Testis (tissue), 3 donors: Measurements from ENCODE around the gene EEIG1. TPM values are rescaled to one million over a fixed set of nuclear protein-coding genes. Genes with fewer than 3 reads are reported as not detected.
A peak's percentile ranks its signal among the peaks of the same experiment; 100 is the strongest.

Experiments used
- DNase-seq: peaks from one replicate; pipeline ENCODE4 v3.0.0-alpha.2; 2019
- H3K27ac ChIP-seq, 2 donors: fragments of 200-600 bp; sonication (generic); one replicate each; pipeline ENCODE4 v1.5.1; 2019
- H3K27me3 ChIP-seq: fragments of 200-600 bp; sonication (generic); one replicate; pipeline ENCODE4 v1.5.1; 2019
- H3K36me3 ChIP-seq: fragments of 200-600 bp; sonication (generic); one replicate; pipeline ENCODE4 v1.5.1; 2017; ENCODE audit warnings: low read depth; ENCODE audit errors: missing control alignments
- H3K4me1 ChIP-seq: fragments of 200-600 bp; sonication (generic); one replicate; pipeline ENCODE4 v1.5.1; 2019
- H3K4me3 ChIP-seq, 2 donors: fragments of 200-600 bp; sonication (generic); one replicate each; pipeline ENCODE4 v1.5.1; 2017 to 2019
- H3K9me3 ChIP-seq: fragments of 200-600 bp; sonication (generic); one replicate; pipeline ENCODE4 v1.5.1; 2017
- CTCF ChIP-seq, 3 experiments: fragments of 450-650 bp in 2 of 3; fragments of 200-600 bp in 1 of 3; sonication (generic) in 1 of 3; IDR thresholded peaks; one replicate each; pipeline ENCODE4 v1.5.1; 2016 to 2019; ENCODE audit warnings: antibody characterized with exemption in 3 of 3, mild to moderate bottlenecking in 2 of 3, moderate library complexity in 1 of 3
- POLR2A ChIP-seq: fragments of 450-650 bp; IDR thresholded peaks from one replicate; pipeline ENCODE4 v1.6.1; 2017; ENCODE audit warnings: antibody characterized with exemption, mild to moderate bottlenecking, moderate library complexity
- WGBS, 2 donors: methylation state at CpG; one replicate each; pipeline ENCODE4 v1.1.5; 2018; 5-methylcytosine and 5-hydroxymethylcytosine counted together
- intact Hi-C: fragments of 100-400 bp; cut with DNase I; formaldehyde crosslinking; loops from one replicate; pipeline ENCODE4 v1.15.1; 2023; ENCODE audit warnings: low total_unique reads
- polyA plus RNA-seq: library from polyadenylated mRNA; stranded (reverse); fragments of 350-450 nt; fragmentation: Illumina TruSeq; extraction: RNeasy Lipid Tissue Mini Kit (QIAGEN cat#74804); gene quantifications from one replicate; pipeline ENCODE4 v1.2.3, GENCODE V29; 2014; ENCODE audit warnings: low read depth, low replicate concordance; ENCODE audit not compliant: insufficient read depth
- total RNA-seq, 2 donors: library from RNA; depleted of rRNA; stranded (reverse); fragments of >200 nt; gene quantifications; one replicate each; pipeline ENCODE4 v1.2.3, GENCODE V29; 2016

EEIG1 gene
- total and polyA plus RNA-seq, 3 donors from 2014 or later: 75.7 to 129 (median 119) TPM

DNA sequence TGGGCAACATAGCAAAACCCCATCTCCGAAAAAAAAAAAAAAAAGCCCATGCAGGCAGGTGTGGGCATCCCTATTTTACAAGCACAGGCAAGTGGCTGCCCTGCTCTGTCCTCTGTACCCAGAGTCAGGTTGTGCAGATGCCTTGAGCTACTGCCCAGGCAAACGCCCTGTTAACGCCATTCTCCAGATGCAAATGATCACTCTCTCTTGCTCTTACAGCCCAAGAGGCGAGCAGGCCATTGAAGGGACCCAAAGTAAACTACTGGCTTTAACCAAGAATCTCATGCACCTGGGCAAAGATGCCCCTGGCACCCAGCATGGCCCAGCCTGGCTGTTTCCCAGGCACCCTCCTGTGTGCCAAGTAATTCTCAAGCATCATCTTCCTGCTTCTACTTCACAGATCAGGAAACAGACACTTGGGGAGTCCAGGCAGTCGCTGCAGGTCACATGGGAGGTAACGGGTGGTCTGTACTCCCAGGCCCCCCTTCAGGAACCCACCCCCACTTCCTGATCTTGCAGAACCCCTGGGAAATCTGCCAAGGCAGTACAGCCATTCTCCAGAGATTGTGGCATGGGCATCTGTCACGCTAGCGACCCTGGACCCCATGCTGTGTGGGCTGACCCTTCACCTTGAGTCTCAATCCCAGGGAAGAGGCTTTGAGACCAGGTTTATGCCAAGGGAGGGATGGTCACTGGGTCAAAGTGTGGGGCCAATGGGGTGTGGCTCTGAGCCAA is 14.2 kb downstream of the EEIG1 start:
- no peaks in the 10 kb centered on the region for H3K9me3 ChIP-seq
- H3K4me3 ChIP-seq: no peak overlapping the region
- no peaks in the 10 kb centered on the region for H3K36me3 ChIP-seq
- TF ChIP-seq POLR2A (no peak), CTCF (IDR thresholded peaks at IDR 0.05) (no peak)
- H3K27ac ChIP-seq: peak overlapping the region; percentile 71 to 86
- DNase-seq: no peak
- H3K27me3 ChIP-seq: no peaks in the 10 kb centered on the region
- intact Hi-C loops: no loop called here
- H3K4me1 ChIP-seq: peaks cover 95% of the 10 kb centered on the region
- WGBS, 2 donors: 63 to 66% methylated on average over 6 to 8 of the region's 8 CpGs

DNA sequence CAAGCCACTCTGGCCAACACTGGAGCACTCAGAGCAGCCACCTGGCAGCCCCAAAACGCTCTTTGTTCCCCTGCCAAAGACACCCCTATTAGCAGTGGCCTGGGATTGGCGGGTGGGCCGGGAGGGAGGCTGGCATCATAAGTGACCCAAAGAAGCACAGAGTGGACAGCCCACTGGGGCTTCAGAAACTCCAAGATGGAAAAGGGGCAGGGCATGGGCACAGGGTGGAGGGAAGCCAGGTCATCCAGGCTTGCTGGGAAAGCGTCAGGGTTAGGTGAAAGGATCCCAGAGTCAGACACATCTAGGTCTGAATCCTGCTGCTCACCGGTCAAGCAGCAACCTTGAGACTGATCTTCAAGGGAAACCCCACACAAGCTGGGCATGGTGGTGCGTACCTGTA is 14.8 kb downstream of the EEIG1 start:
- no peak for TF ChIP-seq CTCF (IDR thresholded peaks at IDR 0.05)
- intact Hi-C loops: no loop called here
- 24 to 62% methylated on average over 6 of the region's 6 CpGs for WGBS, 2 donors

GRCh38 chr9:127963359-127964064 is 17.3 kb downstream of the EEIG1 start:
- Histone ChIP-seq H3K4me1 (peaks cover 78% of the 10 kb centered on the region), H3K9me3 (no peaks in the 10 kb centered on the region), H3K4me3 (no peak overlapping the region), H3K27me3 (no peaks in the 10 kb centered on the region), H3K36me3 (no peaks in the 10 kb centered on the region), H3K27ac (peak overlapping the region; percentile 62 to 86)
- intact Hi-C loops: no loop called here
- peak; percentile 68 for DNase-seq
- 32 to 40% methylated on average over 17 to 18 of the region's 19 CpGs for WGBS, 2 donors
- no peak for TF ChIP-seq CTCF (IDR thresholded peaks at IDR 0.05)
- no peak for TF ChIP-seq POLR2A

More for the DNA sequence above, 14.8 kb downstream of the EEIG1 start:
- Histone ChIP-seq H3K36me3 (no peaks in the 10 kb centered on the region), H3K4me1 (peaks cover 90% of the 10 kb centered on the region), H3K27ac (peak overlapping the region; percentile 71 to 86), H3K27me3 (no peaks in the 10 kb centered on the region), H3K9me3 (no peaks in the 10 kb centered on the region), H3K4me3 (no peak overlapping the region)
- DNase-seq: no peak

- no peaks in the 10 kb centered on the region for H3K36me3 ChIP-seq
- H3K27me3 ChIP-seq: no peaks in the 10 kb centered on the region
- no peak for DNase-seq
- no peaks in the 10 kb centered on the region for H3K9me3 ChIP-seq
- TF ChIP-seq CTCF (IDR thresholded peaks at IDR 0.05) (no peak), POLR2A (no peak)
- intact Hi-C loops: no loop called here
- H3K4me1 ChIP-seq: peaks cover 74% of the 10 kb centered on the region
- H3K4me3 ChIP-seq: no peak overlapping the region
- 37 to 59% methylated on average over 3 of the region's 3 CpGs for WGBS, 2 donors
- H3K27ac ChIP-seq: peak overlapping the region; percentile 62 to 86
Observed at GRCh38 chr9:127963041-127963358, 17.8 kb downstream of the EEIG1 start.
